Neural progenitor cell (in vitro differentiated cells): Measurements from ENCODE around the gene YPEL2.

Experiments
- EZH2 ChIP-seq: fragments of 200-600 bp; sonication (generic); IDR thresholded peaks from 2 replicates; pipeline ENCODE4 v1.6.1; 2017; ENCODE audit warnings: antibody characterized with exemption, mild to moderate bottlenecking, moderate library complexity
- EZH2phosphoT487 ChIP-seq: fragments of 200-600 bp; sonication (generic); IDR thresholded peaks from 2 replicates; pipeline ENCODE4 v1.6.1; 2017; ENCODE audit warnings: antibody characterized with exemption
- TF ChIP-seq, protein P1 (sequence below): fragments of 200-600 bp; sonication (generic); IDR thresholded peaks from 2 replicates; pipeline ENCODE4 v1.5.1; 2017; ENCODE audit warnings: antibody characterized with exemption, mild to moderate bottlenecking

DNA sequence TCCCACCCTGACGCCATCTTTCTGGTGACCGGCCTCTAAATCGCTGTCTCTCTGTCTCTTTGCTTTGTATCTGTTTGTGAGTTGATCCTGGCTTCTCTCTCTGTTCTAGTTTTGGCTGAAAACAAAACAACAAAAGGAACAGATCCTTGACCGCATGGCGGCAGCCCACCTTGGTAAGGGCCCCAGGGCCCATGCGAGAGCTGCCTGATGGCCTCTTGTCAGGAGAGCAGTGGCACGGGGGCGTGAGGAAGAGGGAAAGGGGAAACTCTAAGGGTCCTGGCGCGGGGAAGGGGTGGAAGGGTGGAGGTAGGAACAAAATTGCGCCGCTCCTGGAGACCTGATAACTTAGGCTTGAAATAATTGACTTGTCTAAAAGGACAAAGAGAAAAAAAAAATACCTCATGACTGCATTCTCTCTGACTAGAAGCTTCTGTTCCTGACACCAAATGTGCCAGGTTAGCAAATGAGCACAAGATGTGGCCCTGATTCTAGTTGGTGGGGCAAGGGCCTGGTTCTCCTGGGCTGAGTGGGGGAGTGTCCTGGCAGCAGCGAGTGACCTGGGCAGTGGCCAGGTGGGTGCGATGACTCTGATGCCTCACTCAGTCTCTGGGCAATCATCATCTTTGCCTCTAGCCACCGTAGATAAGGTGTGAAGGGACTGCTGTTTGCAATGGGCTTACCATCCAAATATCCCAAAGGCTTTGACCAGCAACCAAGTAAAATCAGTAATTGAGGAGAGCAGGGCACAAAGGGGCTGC, 66.0 kb downstream of the YPEL2 start:
- TF ChIP-seq, protein P1, sequence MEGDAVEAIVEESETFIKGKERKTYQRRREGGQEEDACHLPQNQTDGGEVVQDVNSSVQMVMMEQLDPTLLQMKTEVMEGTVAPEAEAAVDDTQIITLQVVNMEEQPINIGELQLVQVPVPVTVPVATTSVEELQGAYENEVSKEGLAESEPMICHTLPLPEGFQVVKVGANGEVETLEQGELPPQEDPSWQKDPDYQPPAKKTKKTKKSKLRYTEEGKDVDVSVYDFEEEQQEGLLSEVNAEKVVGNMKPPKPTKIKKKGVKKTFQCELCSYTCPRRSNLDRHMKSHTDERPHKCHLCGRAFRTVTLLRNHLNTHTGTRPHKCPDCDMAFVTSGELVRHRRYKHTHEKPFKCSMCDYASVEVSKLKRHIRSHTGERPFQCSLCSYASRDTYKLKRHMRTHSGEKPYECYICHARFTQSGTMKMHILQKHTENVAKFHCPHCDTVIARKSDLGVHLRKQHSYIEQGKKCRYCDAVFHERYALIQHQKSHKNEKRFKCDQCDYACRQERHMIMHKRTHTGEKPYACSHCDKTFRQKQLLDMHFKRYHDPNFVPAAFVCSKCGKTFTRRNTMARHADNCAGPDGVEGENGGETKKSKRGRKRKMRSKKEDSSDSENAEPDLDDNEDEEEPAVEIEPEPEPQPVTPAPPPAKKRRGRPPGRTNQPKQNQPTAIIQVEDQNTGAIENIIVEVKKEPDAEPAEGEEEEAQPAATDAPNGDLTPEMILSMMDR: no peak
- no peak for TF ChIP-seq EZH2
- no peak for TF ChIP-seq EZH2phosphoT487
